Left ventricle myocardium inferior (tissue), 1 donor: ENCODE data around the gene ITPKB. TPM values are rescaled to one million over a fixed set of nuclear protein-coding genes. Genes with fewer than 3 reads are reported as not detected.

Experiments
- DNase-seq: peaks from one replicate; pipeline ENCODE4 v3.0.0-alpha.2; 2020
- H3K27ac ChIP-seq: fragments of 200-600 bp; replicated peaks from 2 replicates; pipeline ENCODE4 v1.8.0; 2021
- H3K27me3 ChIP-seq: fragments of 200-600 bp; 2 replicates; pipeline ENCODE4 v1.8.0; 2021; ENCODE audit warnings: low read depth
- H3K36me3 ChIP-seq: fragments of 200-600 bp; 2 replicates; pipeline ENCODE4 v1.8.0; 2021
- H3K4me1 ChIP-seq: fragments of 200-600 bp; 2 replicates; pipeline ENCODE4 v1.8.0; 2021
- H3K4me3 ChIP-seq: fragments of 200-600 bp; 2 replicates; pipeline ENCODE4 v1.8.0; 2021; ENCODE audit warnings: mild to moderate bottlenecking, moderate library complexity
- H3K9me3 ChIP-seq: fragments of 200-600 bp; replicated peaks from 2 replicates; pipeline ENCODE4 v1.8.0; 2021
- CTCF ChIP-seq: fragments of 200-600 bp; IDR thresholded peaks from 2 replicates; pipeline ENCODE4 v1.8.0; 2021; ENCODE audit warnings: antibody characterized with exemption, mild to moderate bottlenecking, borderline replicate concordance
- intact Hi-C: fragments of 100-400 bp; cut with micrococcal nuclease; formaldehyde crosslinking; loops from one replicate; pipeline ENCODE4 v1.11.0; 2022
- total RNA-seq: library from RNA; stranded (reverse); fragmentation: NEBNext Ultra II Directional; extraction: Animal tissue kit (Norgen Biotek cat#: 25700); gene quantifications from one replicate; pipeline ENCODE4 v1.2.1, GENCODE V29; 2021
- donor health status: DM: no; HTN: yes; CAD: no; lungs with severe emphysema.

ITPKB gene
- total RNA-seq, 1 donor from 2014 or later = 15.7 TPM

DNA sequence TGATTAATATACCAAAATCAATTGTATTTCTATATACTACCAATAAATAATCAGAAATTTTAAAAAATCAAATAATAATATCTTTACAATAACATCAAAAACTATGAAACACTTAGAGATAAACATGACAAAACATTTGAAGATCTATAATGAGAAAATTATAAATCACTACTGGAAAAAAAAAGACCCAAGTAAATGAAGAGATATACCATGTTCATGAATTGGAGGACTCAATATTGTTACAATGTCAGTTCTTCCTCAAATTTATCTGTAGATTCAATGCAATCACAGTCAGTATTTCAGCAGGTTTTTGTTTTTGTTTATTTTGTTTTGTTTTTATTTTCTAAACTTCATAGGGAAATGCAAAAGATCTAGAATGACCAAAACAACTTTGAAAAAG lies 4.2 kb upstream of the ITPKB start:
- no peak for DNase-seq
- no peak overlapping the region for H3K27ac ChIP-seq
- no peak overlapping the region for H3K4me3 ChIP-seq
- H3K27me3 ChIP-seq = no peaks in the 10 kb centered on the region
- H3K4me1 ChIP-seq = peaks cover 18% of the 10 kb centered on the region
- intact Hi-C loops = no loop called here
- TF ChIP-seq CTCF = no peak
- H3K36me3 ChIP-seq = no peaks in the 10 kb centered on the region
- peaks cover 20% of the 10 kb centered on the region for H3K9me3 ChIP-seq

DNA sequence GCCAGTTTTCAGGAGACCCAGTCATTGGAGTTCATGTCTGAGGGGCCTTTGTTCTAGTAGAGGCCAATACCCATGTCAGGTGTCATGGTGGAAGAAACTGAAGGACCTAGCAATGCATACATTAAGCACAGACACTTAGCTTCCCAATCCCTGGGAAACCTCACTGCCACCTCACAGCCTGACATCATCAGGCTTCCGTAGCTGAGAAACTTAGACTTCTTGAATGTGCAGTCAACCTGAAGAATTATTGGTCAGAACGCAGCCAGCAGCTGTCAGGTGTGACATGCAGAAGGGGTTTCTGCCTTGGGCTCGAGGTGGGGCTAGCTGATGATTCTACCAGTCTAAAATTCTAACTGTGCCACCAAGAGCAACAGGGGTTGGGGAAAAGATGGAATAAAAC lies 1.9 kb upstream of the ITPKB start:
- H3K36me3 ChIP-seq = peaks cover 5% of the 10 kb centered on the region
- peaks cover 20% of the 10 kb centered on the region for H3K9me3 ChIP-seq
- H3K27ac ChIP-seq = no peak overlapping the region
- intact Hi-C loops = no loop called here
- peaks cover 39% of the 10 kb centered on the region for H3K4me1 ChIP-seq
- no peaks in the 10 kb centered on the region for H3K27me3 ChIP-seq
- TF ChIP-seq CTCF = no peak
- H3K4me3 ChIP-seq = no peak overlapping the region
- DNase-seq = no peak

GRCh38 chr1:226739696-226740065 lies 599 bp upstream of the ITPKB start:
- Histone ChIP-seq H3K4me3 (peak overlapping the region; percentile 89), H3K4me1 (peaks cover 51% of the 10 kb centered on the region), H3K9me3 (peaks cover 20% of the 10 kb centered on the region), H3K27me3 (no peaks in the 10 kb centered on the region), H3K27ac (peak overlapping the region; percentile 91), H3K36me3 (peaks cover 14% of the 10 kb centered on the region)
- intact Hi-C loops = loop anchor here (10.0 kb wide), 1 partner anchor 85 kb away; no protein-coding TSS in a partner anchor
- no peak for TF ChIP-seq CTCF
- no peak for DNase-seq

DNA sequence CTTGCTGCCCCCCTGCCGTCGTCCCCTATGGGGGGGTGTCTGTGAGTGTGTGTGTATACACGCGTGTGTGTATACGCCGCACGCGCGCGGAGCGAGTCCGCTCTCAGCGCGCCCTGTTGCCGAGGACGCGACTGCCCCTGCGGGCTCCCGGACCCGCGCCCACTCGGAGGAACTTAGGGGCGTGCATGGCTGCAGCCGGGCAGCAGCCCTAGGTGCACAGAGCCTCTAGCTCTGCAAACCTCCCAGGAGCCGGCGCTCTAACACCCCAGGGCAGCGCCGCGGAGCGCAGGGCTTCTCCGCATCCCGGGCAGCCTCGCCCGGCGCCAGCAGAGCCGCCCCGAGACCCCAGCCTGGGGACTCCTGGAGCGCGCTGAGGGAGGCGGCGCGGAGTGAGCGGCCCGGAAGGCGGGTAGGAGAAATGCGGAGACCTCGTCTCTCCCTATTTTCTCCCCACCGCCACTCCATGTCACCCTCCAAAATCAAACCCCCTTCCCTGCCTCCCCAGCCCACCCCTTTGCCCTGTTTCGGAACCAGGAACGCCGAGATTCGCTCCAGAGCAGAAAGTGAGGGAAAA lies 574 bp downstream of the ITPKB start:
- TF ChIP-seq CTCF = no peak
- H3K9me3 ChIP-seq = peaks cover 17% of the 10 kb centered on the region
- H3K27ac ChIP-seq = peak overlapping the region; percentile 91
- peak; percentile 38 for DNase-seq
- peaks cover 62% of the 10 kb centered on the region for H3K4me1 ChIP-seq
- peak overlapping the region; percentile 89 for H3K4me3 ChIP-seq
- H3K36me3 ChIP-seq = peaks cover 14% of the 10 kb centered on the region
- intact Hi-C loops = loop anchor here (10.0 kb wide), 1 partner anchor 84 kb away; no protein-coding TSS in a partner anchor
- no peaks in the 10 kb centered on the region for H3K27me3 ChIP-seq

- peak overlapping the region; percentile 89 for H3K4me3 ChIP-seq
- DNase-seq = peak; percentile 47
- intact Hi-C loops = loop anchor here (10.0 kb wide), 1 partner anchor 83 kb away; no protein-coding TSS in a partner anchor
Measured at GRCh38 chr1:226737819-226738420, 1.2 kb downstream of the ITPKB start.

More at GRCh38 chr1:226737819-226738420, 1.2 kb downstream of the ITPKB start:
- no peaks in the 10 kb centered on the region for H3K27me3 ChIP-seq
- H3K27ac ChIP-seq = peak overlapping the region; percentile 91
- peaks cover 68% of the 10 kb centered on the region for H3K4me1 ChIP-seq
- H3K36me3 ChIP-seq = peaks cover 14% of the 10 kb centered on the region
- no peak for TF ChIP-seq CTCF
- H3K9me3 ChIP-seq = peaks cover 11% of the 10 kb centered on the region
